ENCODE results near the gene TOX2.

The TOX2 gene

GRCh38 chr20:43941476-43942200 lies 27.0 kb downstream of the TOX2 start:
- peak; percentile 87 for DNase-seq

GRCh38 chr20:43942201-43942590 lies 27.5 kb downstream of the TOX2 start:
- no peak for DNase-seq

GRCh38 chr20:43942667-43943285 lies 28.1 kb downstream of the TOX2 start:
- peak; percentile 82 for DNase-seq

- DNase-seq: no peak
These were observed 29.1 kb downstream of the TOX2 start for GRCh38 chr20:43943725-43944124.

- DNase-seq: no peak
These were observed 30.1 kb downstream of the TOX2 start for GRCh38 chr20:43944653-43945235.

GRCh38 chr20:43945391-43946205 lies 30.9 kb downstream of the TOX2 start:
- DNase-seq: no peak

- DNase-seq: no peak
These were observed 31.5 kb downstream of the TOX2 start for GRCh38 chr20:43946206-43946491.

GRCh38 chr20:43946659-43947315 lies 32.1 kb downstream of the TOX2 start:
- no peak for DNase-seq

GRCh38 chr20:43947316-43947710 lies 32.7 kb downstream of the TOX2 start:
- DNase-seq: no peak

- no peak for DNase-seq
These were observed 33.8 kb downstream of the TOX2 start for GRCh38 chr20:43948455-43948854.

- no peak for DNase-seq
These were observed 34.6 kb downstream of the TOX2 start for GRCh38 chr20:43949248-43949647.

GRCh38 chr20:43949741-43950618 lies 35.3 kb downstream of the TOX2 start:
- DNase-seq: peak; percentile 26

GRCh38 chr20:43953919-43954592 lies 39.4 kb downstream of the TOX2 start:
- no peak for DNase-seq

GRCh38 chr20:43954704-43955061 lies 40.0 kb downstream of the TOX2 start:
- DNase-seq: no peak

GRCh38 chr20:43955062-43955749 lies 40.6 kb downstream of the TOX2 start:
- DNase-seq: peak; percentile 70

- no peak for DNase-seq
These were observed 41.1 kb downstream of the TOX2 start for GRCh38 chr20:43955750-43956191.

- DNase-seq: no peak
These were observed 42.7 kb downstream of the TOX2 start for GRCh38 chr20:43957392-43957791.

- no peak for DNase-seq
These were observed 44.0 kb downstream of the TOX2 start for GRCh38 chr20:43958626-43959025.

GRCh38 chr20:43959079-43959919 lies 44.6 kb downstream of the TOX2 start:
- DNase-seq: no peak

GRCh38 chr20:43959920-43960227 lies 45.2 kb downstream of the TOX2 start:
- DNase-seq: no peak
